K562 (cell line): ENCODE data around the gene CPLANE2. TPM values are rescaled to one million over a fixed set of nuclear protein-coding genes. Genes with fewer than 3 reads are reported as not detected.

ENCODE experiments used
- CBX5 ChIP-seq: IDR thresholded peaks from 2 replicates; pipeline ENCODE4 v1.6.1; 2014; ENCODE audit warnings: low read depth, borderline replicate concordance
- CREB1 ChIP-seq, 2 experiments: sonication (generic) in 1 of 2; formaldehyde crosslinking in 1 of 2; IDR thresholded peaks; 2 replicates each; pipeline versions ENCODE4 v1.6.1 to v1.8.0; 2012 to 2022; ENCODE audit warnings: inconsistent platforms in 1 of 2, mild to moderate bottlenecking in 1 of 2, missing genetic modification reagents in 1 of 2, moderate library complexity in 1 of 2
- DNMT1 ChIP-seq: fragments of 450-650 bp; IDR thresholded peaks from 2 replicates; pipeline ENCODE4 v1.6.1; 2016; ENCODE audit warnings: antibody characterized with exemption, mild to moderate bottlenecking
- E2F8 ChIP-seq: fragments of 450-650 bp; IDR thresholded peaks from 2 replicates; pipeline ENCODE4 v1.7.1; 2018; ENCODE audit warnings: mild to moderate bottlenecking, low read depth; ENCODE audit not compliant: partially characterized antibody
- FUS ChIP-seq: fragments of 200-400 bp; formaldehyde crosslinking; optimal IDR thresholded peaks from 2 replicates; pipeline ENCODE3; 2017; ENCODE audit warnings: low read depth, low read length
- HOXB6 ChIP-seq: fragments of 250-450 bp; sonication (Bioruptor Pico); IDR thresholded peaks from 2 replicates; pipeline ENCODE4 v1.5.1; 2022; ENCODE audit warnings: mild to moderate bottlenecking, borderline replicate concordance
- L3MBTL2 ChIP-seq: fragments of 450-650 bp; IDR thresholded peaks from 2 replicates; pipeline ENCODE4 v1.6.1; 2016; ENCODE audit warnings: mild to moderate bottlenecking, moderate library complexity
- MCM2 ChIP-seq: fragments of 450-650 bp; IDR thresholded peaks from 2 replicates; pipeline ENCODE4 v1.6.1; 2017; ENCODE audit warnings: low read depth, mild to moderate bottlenecking
- NR0B1 ChIP-seq: fragments of 450-650 bp; IDR thresholded peaks from one replicate; pipeline ENCODE4 v1.6.1; 2018; ENCODE audit warnings: mild to moderate bottlenecking, moderate library complexity; ENCODE audit not compliant: partially characterized antibody
- POLR3G ChIP-seq: IDR thresholded peaks from 2 replicates; pipeline ENCODE4 v1.6.1; 2011; ENCODE audit not compliant: insufficient read length, insufficient replicate concordance; ENCODE audit errors: extremely low read depth
- SREBF1 ChIP-seq: fragments of 150-350 bp; IDR thresholded peaks from 2 replicates; pipeline ENCODE4 v1.6.1; 2014; ENCODE audit warnings: antibody characterized with exemption, low read depth, low read length, borderline replicate concordance
- TARDBP ChIP-seq: fragments of 450-650 bp; IDR thresholded peaks from 2 replicates; pipeline ENCODE4 v1.6.1; 2016
- U2AF1 ChIP-seq: fragments of 200-400 bp; formaldehyde crosslinking; optimal IDR thresholded peaks from 2 replicates; pipeline ENCODE3; 2017; ENCODE audit warnings: mild to moderate bottlenecking, low read depth, low read length, moderate library complexity
- ZHX1 ChIP-seq: fragments of 150-350 bp; conservative IDR thresholded peaks from 2 replicates; pipeline ENCODE4 v1.6.1; 2014; ENCODE audit warnings: low read length
- ZMIZ1 ChIP-seq, 2 experiments: fragments of 150-350 bp in 1 of 2; IDR thresholded peaks; 2 replicates each; pipeline ENCODE4 v1.6.1; 2012 to 2016; ENCODE audit warnings: low read depth in 2 of 2, low read length in 2 of 2, mild to moderate bottlenecking in 1 of 2, moderate library complexity in 1 of 2
- ZNF551 ChIP-seq: fragments of 250-450 bp; sonication (Bioruptor Pico); IDR thresholded peaks from 2 replicates; pipeline ENCODE4 v1.5.0; 2021; ENCODE audit warnings: mild to moderate bottlenecking, moderate library complexity
- ZNF586 ChIP-seq: fragments of 450-650 bp; formaldehyde crosslinking; conservative IDR thresholded peaks from 2 replicates; pipeline ENCODE4 v1.4.0; 2020; ENCODE audit warnings: mild to moderate bottlenecking, moderate library complexity
- polyA plus RNA-seq, 8 experiments: library from polyadenylated mRNA; depleted of rRNA in 4 of 8; stranded (reverse) in 5 of 8; unstranded in 3 of 8; fragments of >200 nt; fragmentation: Nextera tagmentation in 2 of 8; fragmentation: Illumina TruSeq in 1 of 8; extraction: Ambion mirVana in 2 of 8; extraction: Trizol in 1 of 8; gene quantifications; 2 replicates each; pipeline versions ENCODE4 v1.2.1 to v1.2.3, GENCODE V29; 2011 to 2014; ENCODE audit warnings: inconsistent platforms in 1 of 8, missing spikeins in 1 of 8
- total RNA-seq, 7 experiments: library from RNA; depleted of rRNA in 6 of 7; stranded (reverse); fragments of >200 nt in 6 of 7; fragmentation: Illumina TruSeq in 2 of 7; extraction: Trizol in 2 of 7; gene quantifications; 2 replicates each; pipeline versions ENCODE4 v1.2.1 to v1.2.3, GENCODE V29; 2011 to 2021; ENCODE audit warnings: low replicate concordance in 1 of 7

CPLANE2 gene
- total and polyA plus RNA-seq, 9 of the 15 experiments (the other 6 are each of a cell fraction or from before 2014, with no cell fraction given): 0.17 to 20.9 (median 8.1) TPM

GRCh38 chr1:16248603-16249516 lies 11.9 kb upstream of the CPLANE2 start (continued):
- peak in 1 of 2 experiments; percentile 88; a peak in 1 of 4 replicates for TF ChIP-seq ZMIZ1 (IDR thresholded peaks at IDR 0.05; ENCODE audit: low read depth in 2 of 2, low read length in 2 of 2)
- no peak for TF ChIP-seq TARDBP
- no peak for TF ChIP-seq ZHX1
- TF ChIP-seq NR0B1: no peak
- no peak for TF ChIP-seq MCM2
- no peak for TF ChIP-seq DNMT1
- no peak for TF ChIP-seq ZNF586 (CRISPR knock-in tag)
- no peak for TF ChIP-seq U2AF1
- no peak for TF ChIP-seq POLR3G
- TF ChIP-seq L3MBTL2: peak; percentile 90
- TF ChIP-seq CREB1 (IDR thresholded peaks at IDR 0.05): no peak; the same call in 1 of the 2 replicates
- TF ChIP-seq CREB1 (CRISPR knock-in tag; IDR thresholded peaks at IDR 0.05): no peak
- no peak for TF ChIP-seq SREBF1
- no peak for TF ChIP-seq CBX5
- TF ChIP-seq ZNF551 (CRISPR knock-in tag): no peak
- TF ChIP-seq E2F8: no peak
- TF ChIP-seq FUS: no peak
- no peak for TF ChIP-seq HOXB6 (CRISPR knock-in tag)
